ENCODE results near the gene RAB3D.

GRCh38 chr19:11325544-11325943 is 13.9 kb downstream of the RAB3D start:
- TF ChIP-seq CTCF (IDR thresholded peaks at IDR 0.05) (no peak), POLR2A (IDR thresholded peaks at IDR 0.05) (no peak)

Data from body of pancreas (tissue), 4 donors.